Measurements from ENCODE around the gene COPS3. TPM values are rescaled to one million over a fixed set of nuclear protein-coding genes. Genes with fewer than 3 reads are reported as not detected.

Gene COPS3
- total and polyA plus RNA-seq, 2 of the 8 experiments (the other 6 are each of a cell fraction or from before 2014, with no cell fraction given) = 82.9 to 110 TPM

- Histone ChIP-seq H4K91ac (replicated peaks; ENCODE audit: insufficient read length, low read length) (no peak overlapping the region), H4K8ac (ENCODE audit: extremely low read depth, insufficient read depth, low read length) (no peak overlapping the region), H3K4ac (replicated peaks; ENCODE audit: insufficient read length, low read depth, low read length) (no peak overlapping the region), H3K18ac (ENCODE audit: extremely low read depth, low read length) (no peak overlapping the region), H2AFZ (ENCODE audit: low read length) (no peak overlapping the region), H2BK20ac (ENCODE audit: low read length) (no peak overlapping the region), H2BK12ac (ENCODE audit: low read depth, low read length) (no peak overlapping the region), H3K79me1 (ENCODE audit: low read depth, low read length) (no peaks in the 10 kb centered on the region), H3K56ac (replicated peaks; ENCODE audit: insufficient read length, low read depth, low read length) (no peak overlapping the region), H2BK15ac (ENCODE audit: low read length) (no peak overlapping the region), H3K9me3 (ENCODE audit: insufficient read depth in 2 of 2, low read depth in 1 of 2, low read length in 1 of 2) (no peaks in the 10 kb centered on the region), H3K27ac (ENCODE audit: low read depth, low read length) (no peak overlapping the region), H3K4me3 (ENCODE audit: extremely low read depth in 1 of 4, insufficient read depth in 2 of 4, low read depth in 3 of 4, low read length in 4 of 4) (no peak overlapping the region), H3K27me3 (replicated peaks in 1 of 4; ENCODE audit: control insufficient read depth in 3 of 4, extremely low read depth in 1 of 4, insufficient read depth in 3 of 4, low read length in 3 of 4) (no peaks in the 10 kb centered on the region), H3K79me2 (ENCODE audit: control insufficient read depth in 1 of 2, insufficient read depth in 2 of 2, low read length in 2 of 2) (no peaks in the 10 kb centered on the region), H3K4me1 (replicated peaks in 1 of 4; ENCODE audit: control insufficient read depth in 3 of 4, insufficient read depth in 4 of 4, low read length in 3 of 4) (peaks cover 0 to 6% (median 0%) of the 10 kb centered on the region in 4 experiments; a peak in 1 of 7 replicates), H2BK5ac (ENCODE audit: low read depth, low read length) (no peak overlapping the region), H2BK120ac (replicated peaks; ENCODE audit: low read depth, low read length) (no peak overlapping the region), H3K23me2 (ENCODE audit: low read depth, low read length) (peaks cover 3% of the 10 kb centered on the region), H2AK5ac (ENCODE audit: low read depth, low read length) (no peak overlapping the region), H3K36me3 (ENCODE audit: control insufficient read depth in 2 of 4, insufficient read depth in 4 of 4, low read length in 3 of 4) (no peaks in the 10 kb centered on the region), H4K5ac (ENCODE audit: insufficient read length, low read depth, low read length) (no peak overlapping the region), H3K4me2 (ENCODE audit: insufficient read depth in 1 of 2, low read depth in 2 of 2, low read length in 2 of 2) (no peak overlapping the region), H4K20me1 (replicated peaks in 1 of 2; ENCODE audit: control insufficient read depth in 1 of 2, insufficient read depth in 2 of 2, low read length in 2 of 2) (peaks cover 0 to under 1% of the 10 kb centered on the region in 2 experiments), H3K23ac (ENCODE audit: insufficient read length) (no peak overlapping the region), H3K14ac (ENCODE audit: insufficient read length) (no peak overlapping the region), H3K9ac (replicated peaks in 1 of 4; ENCODE audit: extremely low read depth in 1 of 4, low read depth in 3 of 4, low read length in 3 of 4) (no peak overlapping the region)
- FAIRE-seq (no peak), DNase-seq (ENCODE audit: low read depth in 1 of 2, low spot score in 2 of 2) (no peak)
- ChIA-PET POLR2A (ENCODE audit: partially characterized antibody) (interaction anchor here (2.9 kb wide), 1 partner anchor 15 kb away, joined by 10 read pairs; no protein-coding TSS in a partner anchor), CTCF (ENCODE audit: partially characterized antibody) (no interaction called here)
- 96% methylated on average over 5 of the region's 5 CpGs; no CpG with 5 or more reads in 1 of the 2 experiments for WGBS, 2 experiments (ENCODE audit: extremely low coverage in 1 of 2, insufficient coverage in 1 of 2, insufficient read length in 1 of 2, insufficient replicate concordance in 2 of 2, low coverage in 1 of 2, low lambda C conversion rate in 2 of 2, missing lambda C conversion rate in 1 of 2)
- TF ChIP-seq SIX5 (IDR thresholded peaks at IDR 0.05; ENCODE audit: low read depth, low read length) (no peak), TCF12 (IDR thresholded peaks at IDR 0.05; ENCODE audit: low read depth, low read length) (no peak), FOSL1 (IDR thresholded peaks at IDR 0.05; ENCODE audit: insufficient read depth, low read depth, low read length) (no peak), NANOG (IDR thresholded peaks at IDR 0.05; ENCODE audit: insufficient read depth, low read depth, low read length, poor library complexity, severe bottlenecking) (no peak), HDAC6 (IDR thresholded peaks at IDR 0.05; ENCODE audit: low read depth, low read length) (no peak), PHF8 (conservative IDR thresholded peaks at IDR 0.05; ENCODE audit: low read depth, low read length) (no peak), RAD21 (IDR thresholded peaks at IDR 0.05 in 1 of 2, conservative IDR thresholded peaks at IDR 0.05 in 1 of 2; ENCODE audit: low read depth in 2 of 2, low read length in 2 of 2) (no peak), ATF3 (IDR thresholded peaks at IDR 0.05; ENCODE audit: insufficient read depth, low read depth, low read length) (no peak), MAX (IDR thresholded peaks at IDR 0.05) (no peak), JUND (IDR thresholded peaks at IDR 0.05; ENCODE audit: low read length) (no peak)
Observed at GRCh38 chr17:17285951-17286350, 4.9 kb upstream of the COPS3 start.
